ENCODE measurements around the gene STX1B. TPM values are rescaled to one million over a fixed set of nuclear protein-coding genes. Genes with fewer than 3 reads are reported as not detected.

Gene STX1B
- total and polyA plus RNA-seq, 2 donors (not counting 3 experiments of a cell fraction or from before 2014, with no cell fraction given) = 0.11 to 0.14 TPM

GRCh38 chr16:30996985-30997724 is 13.3 kb downstream of the STX1B start:
- no peaks in the 10 kb centered on the region for H3K79me2 ChIP-seq (ENCODE audit: control insufficient read depth, insufficient read depth, low read length)
- POLR2A ChIA-PET = interaction anchor here (0.7 kb wide), 1 partner anchor 160 kb away, joined by 4 read pairs; no protein-coding TSS in a partner anchor
- H3K36me3 ChIP-seq (ENCODE audit: control insufficient read depth in 2 of 2, extremely low read depth in 1 of 2, insufficient read depth in 2 of 2, low read length in 2 of 2) = no peaks in the 10 kb centered on the region
- peak overlapping the region; percentile 86 for H2AFZ ChIP-seq (ENCODE audit: low read depth, low read length)
- intact Hi-C loops (cut with micrococcal nuclease) = loop anchor here (2.0 kb wide), 1 partner anchor 78 kb away; the partner anchor contains the start of genes ZNF646 and ZNF668
- no peaks in the 10 kb centered on the region for H3K9me3 ChIP-seq (replicated peaks; ENCODE audit: control insufficient read depth, insufficient read depth, low read length)
- H4K20me1 ChIP-seq (replicated peaks; ENCODE audit: control insufficient read depth, extremely low read depth, insufficient read depth, low read length) = no peaks in the 10 kb centered on the region
- dilution Hi-C loops (cut with MboI; ENCODE audit: extremely low pct_ligation_motif_present, low sequenced_read_pairs) = no loop called here
- BruUV-seq (replicated peaks) = no TSS peak
- no peaks in the 10 kb centered on the region for H3K27me3 ChIP-seq (ENCODE audit: control insufficient read depth in 2 of 2, insufficient read depth in 2 of 2, low read length in 2 of 2)
- no peaks in the 10 kb centered on the region for H3K4me1 ChIP-seq (ENCODE audit: control insufficient read depth, extremely low read depth, insufficient read depth, low read length)
- CTCF ChIA-PET = interaction anchor here (1.5 to 1.6 kb wide), 2 partner anchors 11 to 12 kb away, joined by 3 to 5 read pairs; no protein-coding TSS in a partner anchor
- TF ChIP-seq POLR2AphosphoS5 (IDR thresholded peaks at IDR 0.05; ENCODE audit: insufficient read depth, low read depth, low read length) = peak; percentile 52
- TF ChIP-seq, protein P1, sequence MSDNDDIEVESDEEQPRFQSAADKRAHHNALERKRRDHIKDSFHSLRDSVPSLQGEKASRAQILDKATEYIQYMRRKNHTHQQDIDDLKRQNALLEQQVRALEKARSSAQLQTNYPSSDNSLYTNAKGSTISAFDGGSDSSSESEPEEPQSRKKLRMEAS (IDR thresholded peaks at IDR 0.05; ENCODE audit: insufficient read depth, insufficient read length) = no peak
- FAIRE-seq = peak; percentile 49
- H3K9ac ChIP-seq (replicated peaks; ENCODE audit: extremely low read depth, insufficient read depth, low read length) = peak overlapping the region; percentile 7
- H3K9me1 ChIP-seq (replicated peaks; ENCODE audit: control insufficient read depth, extremely low read depth, insufficient read depth, low read length) = no peaks in the 10 kb centered on the region
- H3K4me3 ChIP-seq (replicated peaks in 1 of 3; ENCODE audit: insufficient read depth in 1 of 3, low read depth in 1 of 3, low read length in 3 of 3) = peak overlapping the region; percentile 32 to 50 (median 41)
- no peak overlapping the region for H3K27ac ChIP-seq (ENCODE audit: insufficient read depth, low read depth, low read length)
- peak overlapping the region; percentile 64 for H3K4me2 ChIP-seq (ENCODE audit: insufficient read depth, low read length)
- peak; percentile 37 for DNase-seq (ENCODE audit: low read depth, low spot score)

DNA sequence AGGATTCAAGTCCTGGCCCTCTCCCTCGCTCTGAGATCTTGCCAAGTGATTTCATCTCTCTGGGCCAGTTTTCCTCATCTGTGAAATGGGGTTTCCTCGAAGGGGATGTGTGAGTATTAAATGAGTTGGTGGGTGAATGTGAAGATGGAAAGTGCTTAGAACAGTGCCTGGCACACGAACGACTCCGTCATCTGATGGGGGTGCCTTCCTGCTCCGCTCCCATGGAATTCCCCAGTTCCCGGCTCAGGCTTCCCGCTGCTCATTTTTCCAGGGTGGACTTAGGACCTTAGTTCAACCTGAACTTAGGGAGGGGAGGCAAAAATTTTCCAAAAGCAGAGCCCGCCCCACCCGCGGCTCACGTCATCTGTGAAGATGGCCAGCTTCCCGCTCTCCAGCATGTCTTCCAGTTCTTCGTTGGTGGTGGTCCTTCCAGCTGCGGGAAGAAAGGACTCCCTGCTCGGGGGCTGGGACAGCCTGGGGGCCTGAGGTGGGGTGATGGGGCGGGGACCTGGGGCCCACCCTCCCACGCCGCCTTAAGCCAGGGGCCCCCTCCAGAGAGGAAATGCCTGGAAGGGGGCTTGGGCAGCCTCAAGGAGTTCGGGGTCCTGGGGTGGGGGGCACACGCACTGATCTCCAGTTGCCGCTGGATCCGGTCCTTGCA is 14.0 kb downstream of the STX1B start:
- peak overlapping the region; percentile 64 for H3K4me2 ChIP-seq (ENCODE audit: insufficient read depth, low read length)
- CTCF ChIA-PET = interaction anchor here (1.5 to 1.6 kb wide), 2 partner anchors 11 to 12 kb away, joined by 3 to 5 read pairs; no protein-coding TSS in a partner anchor
- TSS peak; percentile 57 for BruUV-seq (replicated peaks)
- FAIRE-seq (peak; percentile 62), DNase-seq (ENCODE audit: low read depth, low spot score) (peak; percentile 18)
- POLR2A ChIA-PET = no interaction called here
- no peaks in the 10 kb centered on the region for H3K27me3 ChIP-seq (ENCODE audit: control insufficient read depth in 2 of 2, insufficient read depth in 2 of 2, low read length in 2 of 2)
- no peaks in the 10 kb centered on the region for H4K20me1 ChIP-seq (replicated peaks; ENCODE audit: control insufficient read depth, extremely low read depth, insufficient read depth, low read length)
- no peak overlapping the region for H3K27ac ChIP-seq (ENCODE audit: insufficient read depth, low read depth, low read length)
- intact Hi-C loops (cut with micrococcal nuclease) = loop anchor here (2.0 kb wide), 1 partner anchor 78 kb away; the partner anchor contains the start of genes ZNF646 and ZNF668
- H3K36me3 ChIP-seq (ENCODE audit: control insufficient read depth in 2 of 2, extremely low read depth in 1 of 2, insufficient read depth in 2 of 2, low read length in 2 of 2) = no peaks in the 10 kb centered on the region
- TF ChIP-seq, protein P1 (IDR thresholded peaks at IDR 0.05; ENCODE audit: insufficient read depth, insufficient read length) = no peak
- TF ChIP-seq POLR2A (IDR thresholded peaks at IDR 0.05; ENCODE audit: low read depth, low read length) = no peak
- no peak for TF ChIP-seq FOS (IDR thresholded peaks at IDR 0.05; ENCODE audit: borderline replicate concordance, insufficient read depth, low read length)
- H2AFZ ChIP-seq (ENCODE audit: low read depth, low read length) = peak overlapping the region; percentile 79
- peak overlapping the region; percentile 32 to 50 (median 41) for H3K4me3 ChIP-seq (replicated peaks in 1 of 3; ENCODE audit: insufficient read depth in 1 of 3, low read depth in 1 of 3, low read length in 3 of 3)
- H3K79me2 ChIP-seq (ENCODE audit: control insufficient read depth, insufficient read depth, low read length) = no peaks in the 10 kb centered on the region
- H3K9ac ChIP-seq (replicated peaks; ENCODE audit: extremely low read depth, insufficient read depth, low read length) = peak overlapping the region; percentile 7
- no peaks in the 10 kb centered on the region for H3K4me1 ChIP-seq (ENCODE audit: control insufficient read depth, extremely low read depth, insufficient read depth, low read length)
- dilution Hi-C loops (cut with MboI; ENCODE audit: extremely low pct_ligation_motif_present, low sequenced_read_pairs) = no loop called here
- no peaks in the 10 kb centered on the region for H3K9me1 ChIP-seq (replicated peaks; ENCODE audit: control insufficient read depth, extremely low read depth, insufficient read depth, low read length)
- no peaks in the 10 kb centered on the region for H3K9me3 ChIP-seq (replicated peaks; ENCODE audit: control insufficient read depth, insufficient read depth, low read length)

Measured in endothelial cell of umbilical vein (primary cell).